Progenitor cell of endocrine pancreas (in vitro differentiated cells): ENCODE data around the gene TKFC. TPM values are rescaled to one million over a fixed set of nuclear protein-coding genes. Genes with fewer than 3 reads are reported as not detected.

Experiments
- DNase-seq: peaks from one replicate; pipeline ENCODE4 v3.0.0; 2021; ENCODE audit warnings: low spot score; ENCODE audit not compliant: unreplicated experiment
- H3K27ac Mint-ChIP-seq: 2 replicates; pipeline ENCODE4 v1.8.0; 2021; ENCODE audit warnings: mild to moderate bottlenecking, moderate library complexity, mixed read lengths
- H3K27me3 Mint-ChIP-seq: 2 replicates; pipeline ENCODE4 v1.8.0; 2021; ENCODE audit warnings: mixed read lengths
- H3K36me3 Mint-ChIP-seq: 2 replicates; pipeline ENCODE4 v1.8.0; 2022; ENCODE audit warnings: mixed read lengths; ENCODE audit not compliant: insufficient read depth
- H3K4me1 Mint-ChIP-seq: 2 replicates; pipeline ENCODE4 v1.8.0; 2021; ENCODE audit warnings: low read depth, mixed read lengths
- H3K4me3 Mint-ChIP-seq: 2 replicates; pipeline ENCODE4 v1.8.0; 2021; ENCODE audit warnings: low read depth, mild to moderate bottlenecking, moderate library complexity, mixed read lengths
- H3K9me3 Mint-ChIP-seq: 2 replicates; pipeline ENCODE4 v1.8.0; 2021; ENCODE audit warnings: low read depth, mixed read lengths
- CTCF ChIP-seq: fragments of 200-600 bp; sonication (generic); IDR thresholded peaks from one replicate; pipeline ENCODE4 v1.5.0; 2021; ENCODE audit warnings: antibody characterized with exemption, mild to moderate bottlenecking; ENCODE audit not compliant: unreplicated experiment
- total RNA-seq: library from RNA; stranded (reverse); gene quantifications from 2 replicates; pipeline ENCODE4 v1.2.1, GENCODE V29; 2021

Gene TKFC
- total RNA-seq, 1 donor from 2014 or later = 78.8 TPM

- no peak overlapping the region for H3K4me3 Mint-ChIP-seq
Measured at GRCh38 chr11:61369372-61370348, 36.6 kb downstream of the TKFC start.

GRCh38 chr11:61370349-61371005, 37.4 kb downstream of the TKFC start:
- Mint-ChIP-seq H3K9me3 (peaks cover 9% of the 10 kb centered on the region), H3K4me1 (no peaks in the 10 kb centered on the region), H3K27ac (no peak overlapping the region), H3K4me3 (no peak overlapping the region), H3K36me3 (peaks cover 33% of the 10 kb centered on the region), H3K27me3 (no peaks in the 10 kb centered on the region)
- no peak for DNase-seq
- no peak for TF ChIP-seq CTCF

More at GRCh38 chr11:61369372-61370348, 36.6 kb downstream of the TKFC start:
- Mint-ChIP-seq H3K27me3 (no peaks in the 10 kb centered on the region), H3K36me3 (peaks cover 30% of the 10 kb centered on the region), H3K4me1 (no peaks in the 10 kb centered on the region), H3K27ac (no peak overlapping the region), H3K9me3 (peaks cover 6% of the 10 kb centered on the region)
- no peak for TF ChIP-seq CTCF
- no peak for DNase-seq

GRCh38 chr11:61372659-61373420, 39.8 kb downstream of the TKFC start:
- Mint-ChIP-seq H3K27me3 (no peaks in the 10 kb centered on the region), H3K4me3 (no peak overlapping the region), H3K36me3 (peaks cover 35% of the 10 kb centered on the region), H3K4me1 (no peaks in the 10 kb centered on the region), H3K27ac (no peak overlapping the region), H3K9me3 (peaks cover 9% of the 10 kb centered on the region)
- DNase-seq = no peak
- TF ChIP-seq CTCF = no peak

GRCh38 chr11:61375761-61376108, 42.7 kb downstream of the TKFC start:
- no peak for DNase-seq
- H3K36me3 Mint-ChIP-seq = peaks cover 20% of the 10 kb centered on the region
- H3K9me3 Mint-ChIP-seq = peaks cover 9% of the 10 kb centered on the region
- H3K27me3 Mint-ChIP-seq = no peaks in the 10 kb centered on the region
- no peak overlapping the region for H3K4me3 Mint-ChIP-seq
- TF ChIP-seq CTCF = no peak
- H3K27ac Mint-ChIP-seq = no peak overlapping the region
- no peaks in the 10 kb centered on the region for H3K4me1 Mint-ChIP-seq
